Uterus (tissue), 2 donors: Measurements from ENCODE around the gene DTX3.

ENCODE experiments used
- POLR2A ChIP-seq, 2 donors: fragments of 450-650 bp; IDR thresholded peaks; one replicate each; pipeline ENCODE4 v1.6.1; 2016; ENCODE audit warnings: antibody characterized with exemption in 2 of 2, mild to moderate bottlenecking in 1 of 2, moderate library complexity in 1 of 2
- TF ChIP-seq, protein P1 (sequence below), 4 experiments: fragments of 200-600 bp in 2 of 4; fragments of 450-650 bp in 2 of 4; sonication (generic) in 2 of 4; IDR thresholded peaks; one replicate each; pipeline ENCODE4 v1.5.1; 2016 to 2019; ENCODE audit warnings: antibody characterized with exemption in 4 of 4, mild to moderate bottlenecking in 2 of 4, moderate library complexity in 1 of 4

DNA sequence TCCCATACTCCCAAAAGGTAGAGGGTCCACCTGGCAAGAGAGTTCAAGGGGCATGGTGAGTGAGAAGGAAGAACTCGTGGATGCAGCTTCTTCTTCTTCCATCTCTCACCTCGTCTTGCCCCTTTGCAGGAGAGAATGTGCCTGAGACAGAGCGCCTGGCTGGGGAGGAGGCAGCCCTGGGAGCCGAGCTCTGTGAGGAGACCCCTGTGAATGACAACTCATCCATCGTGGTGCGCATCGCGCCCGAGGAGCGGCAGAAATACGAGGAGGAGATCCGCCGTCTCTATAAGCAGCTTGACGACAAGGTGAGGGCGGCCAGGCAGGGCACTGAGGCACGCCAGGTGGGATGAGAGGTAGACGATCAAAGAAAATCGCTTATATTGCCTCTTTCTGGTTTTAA, 34.8 kb upstream of the DTX3 start:
- no peak for TF ChIP-seq POLR2A (IDR thresholded peaks at IDR 0.05)
- TF ChIP-seq, protein P1, sequence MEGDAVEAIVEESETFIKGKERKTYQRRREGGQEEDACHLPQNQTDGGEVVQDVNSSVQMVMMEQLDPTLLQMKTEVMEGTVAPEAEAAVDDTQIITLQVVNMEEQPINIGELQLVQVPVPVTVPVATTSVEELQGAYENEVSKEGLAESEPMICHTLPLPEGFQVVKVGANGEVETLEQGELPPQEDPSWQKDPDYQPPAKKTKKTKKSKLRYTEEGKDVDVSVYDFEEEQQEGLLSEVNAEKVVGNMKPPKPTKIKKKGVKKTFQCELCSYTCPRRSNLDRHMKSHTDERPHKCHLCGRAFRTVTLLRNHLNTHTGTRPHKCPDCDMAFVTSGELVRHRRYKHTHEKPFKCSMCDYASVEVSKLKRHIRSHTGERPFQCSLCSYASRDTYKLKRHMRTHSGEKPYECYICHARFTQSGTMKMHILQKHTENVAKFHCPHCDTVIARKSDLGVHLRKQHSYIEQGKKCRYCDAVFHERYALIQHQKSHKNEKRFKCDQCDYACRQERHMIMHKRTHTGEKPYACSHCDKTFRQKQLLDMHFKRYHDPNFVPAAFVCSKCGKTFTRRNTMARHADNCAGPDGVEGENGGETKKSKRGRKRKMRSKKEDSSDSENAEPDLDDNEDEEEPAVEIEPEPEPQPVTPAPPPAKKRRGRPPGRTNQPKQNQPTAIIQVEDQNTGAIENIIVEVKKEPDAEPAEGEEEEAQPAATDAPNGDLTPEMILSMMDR (IDR thresholded peaks at IDR 0.05), result no peak
